Putamen (tissue), 1 donor: ENCODE data around the gene MYOT.
A peak's percentile ranks its signal among the peaks of the same experiment; 100 is the strongest.
"Not testable (repeated sequence)": the region's sequence is repeated elsewhere in the genome, so short reads cannot be mapped to it uniquely, and the experiment has no call there.

ENCODE experiments used
- DNase-seq: peaks from one replicate; pipeline ENCODE4 v3.0.0-alpha.2; 2016; ENCODE audit warnings: low spot score

Gene MYOT, protein sequence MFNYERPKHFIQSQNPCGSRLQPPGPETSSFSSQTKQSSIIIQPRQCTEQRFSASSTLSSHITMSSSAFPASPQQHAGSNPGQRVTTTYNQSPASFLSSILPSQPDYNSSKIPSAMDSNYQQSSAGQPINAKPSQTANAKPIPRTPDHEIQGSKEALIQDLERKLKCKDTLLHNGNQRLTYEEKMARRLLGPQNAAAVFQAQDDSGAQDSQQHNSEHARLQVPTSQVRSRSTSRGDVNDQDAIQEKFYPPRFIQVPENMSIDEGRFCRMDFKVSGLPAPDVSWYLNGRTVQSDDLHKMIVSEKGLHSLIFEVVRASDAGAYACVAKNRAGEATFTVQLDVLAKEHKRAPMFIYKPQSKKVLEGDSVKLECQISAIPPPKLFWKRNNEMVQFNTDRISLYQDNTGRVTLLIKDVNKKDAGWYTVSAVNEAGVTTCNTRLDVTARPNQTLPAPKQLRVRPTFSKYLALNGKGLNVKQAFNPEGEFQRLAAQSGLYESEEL

DNA sequence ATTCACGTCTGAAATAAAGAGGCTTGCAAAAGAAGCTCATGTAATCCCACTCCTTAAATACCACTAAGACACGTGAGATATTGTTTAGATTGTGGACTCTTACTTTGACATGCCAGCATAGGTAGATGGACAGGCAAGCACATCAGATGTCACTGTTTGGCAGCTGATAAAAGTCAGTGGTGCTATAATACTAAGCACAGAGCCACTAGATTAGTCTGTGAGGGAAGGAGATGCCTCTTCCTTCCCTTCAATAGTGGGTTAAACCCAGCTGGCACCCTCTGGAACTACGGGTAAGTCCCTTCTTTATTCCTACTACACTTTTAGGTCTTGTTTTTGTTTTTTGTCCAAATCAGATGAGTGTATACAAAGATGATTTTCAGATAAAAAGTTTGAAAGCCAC, at the start of gene MYOT:
Gene MYOT, plus strand, starts transcription at position 197 of the 400 bp plus-strand sequence. CDS start 2,792 bp downstream, outside the sequence.
- no peak for DNase-seq

DNA sequence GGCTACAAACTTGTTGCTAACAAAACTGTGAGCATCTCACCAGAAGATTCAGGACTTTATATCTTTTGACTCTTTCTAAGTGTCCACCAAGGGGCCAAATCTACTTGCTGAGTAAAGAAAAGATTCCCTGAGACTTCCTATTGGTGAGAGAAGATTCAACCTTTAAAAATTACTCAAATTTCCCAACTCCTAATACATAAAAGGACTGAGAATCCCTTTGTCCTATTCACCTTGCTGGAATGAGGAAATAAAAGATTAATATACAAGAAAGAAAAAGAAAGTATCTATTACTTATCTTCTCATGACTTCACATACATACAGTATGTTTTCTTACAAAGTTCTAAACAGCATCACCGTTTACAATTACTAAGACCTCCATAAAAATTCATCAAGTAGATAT, 47.9 kb upstream of the MYOT start:
- no peak for DNase-seq

DNA sequence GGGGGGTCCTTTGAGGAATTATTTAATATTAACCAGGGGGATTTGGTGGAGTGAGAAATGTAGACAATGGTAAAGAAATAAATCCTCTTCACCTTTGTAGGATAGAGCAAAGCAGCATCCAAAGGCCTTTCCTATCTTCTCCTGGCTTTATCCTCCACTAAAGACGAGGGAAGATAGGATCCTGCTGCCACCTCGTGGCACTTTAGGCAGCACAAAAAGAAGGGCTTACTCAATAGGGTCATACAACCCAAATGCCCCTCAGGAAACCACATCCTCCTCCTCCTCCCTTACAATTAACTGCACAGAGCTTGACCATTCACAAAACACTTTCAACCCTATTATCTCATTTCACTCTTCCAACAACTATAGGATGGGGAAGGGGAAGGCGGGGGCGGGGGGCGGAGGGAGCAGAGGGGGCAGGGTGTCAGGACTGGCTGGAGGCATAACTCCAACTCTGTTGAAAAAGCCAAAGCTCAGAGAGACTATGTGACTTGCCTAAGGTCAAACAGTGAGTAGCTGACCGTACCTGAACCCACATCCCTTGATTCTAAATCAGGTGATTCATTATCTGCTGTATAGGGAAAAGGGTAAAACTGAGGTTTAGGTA, 45.4 kb upstream of the MYOT start:
- peak; percentile 53 for DNase-seq

DNA sequence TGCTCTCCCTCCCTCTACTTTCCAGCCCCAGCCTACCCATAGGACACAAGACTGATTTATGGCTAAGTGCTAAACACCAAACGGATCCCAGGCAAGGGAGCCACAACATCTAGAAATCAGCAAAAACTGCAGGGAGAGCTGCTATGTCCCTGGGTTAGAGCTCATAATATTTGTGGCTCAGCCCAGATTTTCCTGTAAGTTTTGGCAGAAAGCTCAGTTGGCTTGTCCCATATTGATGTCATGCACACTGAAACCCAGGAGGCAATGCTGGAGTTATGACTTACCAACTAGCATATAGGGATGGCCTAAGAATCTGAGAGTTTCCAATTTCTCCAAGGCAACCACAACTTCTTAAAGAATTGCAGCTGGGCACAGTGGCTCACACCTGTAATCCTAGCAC, 44.7 kb upstream of the MYOT start:
- DNase-seq, result no peak

DNA sequence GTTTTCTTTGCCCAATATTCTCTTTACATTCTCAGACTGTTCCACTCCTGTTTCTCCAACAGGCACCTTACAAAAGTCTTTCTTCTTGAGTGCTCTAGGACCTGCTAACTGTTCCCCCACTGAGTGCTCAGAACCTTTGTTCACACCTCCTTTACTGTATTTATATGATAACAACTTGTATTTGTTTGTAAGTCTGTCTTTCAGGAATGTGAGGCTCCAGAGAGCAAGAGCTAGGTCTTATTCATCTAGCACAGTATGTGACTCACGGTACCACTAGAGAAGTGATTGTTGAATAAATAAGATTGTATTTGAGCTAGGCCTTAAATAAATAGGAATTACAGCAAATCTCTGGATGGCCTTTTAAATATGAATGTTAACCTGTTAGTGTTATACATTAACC, 42.5 kb upstream of the MYOT start:
- no peak for DNase-seq

DNA sequence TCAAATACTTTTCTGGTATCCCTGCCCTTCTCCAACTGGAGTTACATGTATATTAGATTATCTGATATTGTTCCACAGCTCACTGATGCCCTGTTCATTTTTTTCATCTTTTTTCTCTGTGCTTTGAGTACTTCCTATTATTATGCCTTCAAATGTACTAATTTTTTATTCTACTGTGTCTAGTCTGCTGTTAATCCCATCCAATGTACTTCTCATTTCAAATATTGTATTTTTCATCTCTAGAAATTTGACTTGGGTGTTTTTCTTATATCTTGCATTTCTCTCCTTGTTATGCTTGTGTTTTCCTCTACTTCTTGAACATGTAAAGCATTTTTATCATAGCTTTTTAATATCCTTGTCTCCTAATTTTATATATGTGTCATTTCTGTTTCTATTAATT, 41.6 kb upstream of the MYOT start:
- DNase-seq, result no peak

DNA sequence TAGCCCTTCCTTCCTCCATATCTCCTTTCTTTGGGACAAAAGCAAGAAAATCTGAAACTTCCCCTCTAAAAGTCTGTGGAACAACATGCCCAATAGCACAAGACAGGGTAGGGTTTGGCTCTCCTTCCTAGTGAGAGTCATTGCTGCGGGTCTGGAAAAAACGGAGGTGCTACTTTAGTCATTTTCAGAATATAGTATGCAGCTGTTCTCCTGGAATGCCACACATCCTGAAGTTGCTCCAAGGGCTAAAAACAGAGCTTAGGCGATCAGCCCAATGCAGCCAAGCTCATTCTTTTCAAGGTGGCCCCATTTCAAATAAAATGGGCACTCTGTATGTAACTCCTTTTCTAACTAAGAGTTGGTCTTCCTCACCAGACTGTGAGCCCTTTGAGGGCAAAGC, 39.5 kb upstream of the MYOT start:
- no peak for DNase-seq

DNA sequence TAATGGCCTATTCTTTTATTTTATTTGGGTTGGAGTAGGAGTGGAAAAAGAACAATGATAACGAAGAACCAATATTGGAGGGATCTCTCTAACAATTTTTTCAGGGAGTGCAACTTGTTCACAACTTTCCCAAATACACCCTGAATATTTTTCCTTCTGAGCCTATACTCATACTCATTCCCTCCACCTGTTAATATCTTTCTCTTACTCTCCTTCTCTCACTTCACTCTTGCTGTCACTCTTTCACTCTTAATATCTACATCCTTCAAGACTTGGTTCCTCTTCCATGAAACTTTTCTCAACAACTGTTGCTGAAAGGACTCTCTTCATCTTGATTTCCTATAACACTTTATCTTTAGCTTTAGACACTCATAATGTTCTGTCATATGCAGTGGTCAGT, 39.0 kb upstream of the MYOT start:
- no peak for DNase-seq

DNA sequence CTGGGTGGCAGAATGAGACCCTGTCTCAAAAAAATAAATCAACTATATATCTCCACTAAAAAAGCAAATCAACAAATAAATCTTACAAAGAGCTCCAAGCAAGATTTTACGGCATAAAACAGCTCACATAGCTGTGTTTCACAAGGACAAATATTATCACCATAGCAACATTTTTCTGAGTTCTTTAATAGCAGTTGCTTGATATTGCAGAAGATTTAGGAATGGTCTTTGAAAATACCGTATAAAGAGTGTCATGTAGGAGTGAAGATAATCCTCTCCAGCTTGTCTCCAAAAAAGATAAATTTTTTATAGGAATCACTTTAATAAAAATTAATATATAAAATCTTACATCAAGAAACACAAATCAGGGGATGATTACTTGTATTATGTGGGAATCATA, 36.6 kb upstream of the MYOT start:
- DNase-seq, result no peak

DNA sequence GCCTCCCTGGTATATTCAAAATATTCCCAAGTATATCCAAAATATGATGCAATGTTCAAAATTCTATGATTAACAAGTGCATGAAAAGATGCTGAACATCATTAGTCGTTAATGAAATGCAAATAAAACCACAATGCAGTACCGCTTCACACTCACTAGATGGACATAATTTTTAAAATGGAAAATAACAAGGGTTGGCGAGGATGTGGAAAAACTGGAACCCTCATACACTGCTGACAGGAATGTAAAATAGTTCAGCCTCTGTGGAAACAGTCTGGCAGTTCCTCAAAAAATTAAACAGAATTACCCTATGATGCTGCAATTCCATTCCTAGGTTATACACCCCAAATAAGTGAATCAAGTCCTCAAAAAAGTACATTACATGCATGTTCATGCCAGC, 36.1 kb upstream of the MYOT start:
- DNase-seq, result no peak

DNA sequence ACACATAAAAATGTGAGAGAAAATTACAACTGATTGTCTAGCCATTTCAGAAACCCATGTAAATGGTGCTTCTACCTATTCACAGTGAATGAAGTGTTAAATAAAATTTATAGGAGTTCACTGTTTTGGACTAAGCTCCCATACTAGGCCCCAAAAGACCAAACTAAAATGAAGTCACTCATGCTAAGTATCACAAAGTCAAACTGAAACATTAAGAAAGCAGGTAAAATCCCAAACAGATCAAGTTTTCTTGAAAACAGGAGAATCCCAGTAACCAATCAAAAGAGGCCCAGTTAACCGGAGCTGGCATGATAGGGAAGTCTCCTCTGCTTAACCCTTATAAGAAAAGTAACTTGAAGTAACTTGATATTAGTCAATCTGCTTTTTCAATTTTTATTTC, 35.2 kb upstream of the MYOT start:
- DNase-seq, result no peak

DNA sequence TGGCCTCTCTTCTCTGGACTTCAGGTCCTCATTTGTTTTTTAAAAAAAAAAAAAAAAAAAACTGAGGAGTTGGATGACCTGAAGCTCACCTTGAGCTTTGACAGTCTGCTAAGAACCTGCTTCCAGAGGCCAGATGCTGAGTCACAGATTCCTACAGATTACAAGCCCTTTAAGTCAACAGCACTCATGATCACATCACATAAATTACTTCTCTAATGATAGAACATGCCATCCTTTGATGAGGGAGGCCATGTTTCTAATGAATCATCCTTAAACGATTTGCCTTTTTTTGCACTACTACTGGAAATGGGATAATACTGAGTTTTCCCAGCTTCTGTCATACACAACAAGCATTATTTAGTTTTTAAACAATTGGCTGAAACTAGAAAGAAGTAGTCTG, 34.2 kb upstream of the MYOT start:
- no peak for DNase-seq

DNA sequence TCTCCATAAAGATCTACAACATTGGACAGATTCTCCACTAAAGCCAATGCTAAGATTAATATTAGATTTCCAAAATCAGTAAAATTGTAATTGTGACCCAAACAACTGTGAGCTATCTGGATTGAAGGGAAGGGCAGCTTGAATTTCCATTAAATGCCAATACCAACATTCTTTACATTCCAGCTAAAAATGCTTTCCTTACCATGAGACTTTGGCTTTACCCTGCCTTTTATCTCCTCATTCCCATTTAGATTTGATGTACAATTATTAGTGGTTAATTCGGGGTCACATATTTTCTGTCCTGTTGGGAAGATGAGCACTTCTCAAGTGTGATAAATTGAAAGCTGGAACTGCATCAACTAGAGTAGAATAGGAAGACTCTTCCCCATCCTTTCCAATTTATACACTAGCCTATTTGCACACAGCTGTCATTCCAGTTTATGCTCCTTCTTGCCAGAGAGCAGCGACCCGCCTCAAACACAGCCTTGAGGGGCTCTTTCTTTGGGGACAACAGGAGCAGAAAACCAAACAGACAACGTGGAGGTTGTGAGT, 33.1 kb upstream of the MYOT start:
- DNase-seq, result no peak

DNA sequence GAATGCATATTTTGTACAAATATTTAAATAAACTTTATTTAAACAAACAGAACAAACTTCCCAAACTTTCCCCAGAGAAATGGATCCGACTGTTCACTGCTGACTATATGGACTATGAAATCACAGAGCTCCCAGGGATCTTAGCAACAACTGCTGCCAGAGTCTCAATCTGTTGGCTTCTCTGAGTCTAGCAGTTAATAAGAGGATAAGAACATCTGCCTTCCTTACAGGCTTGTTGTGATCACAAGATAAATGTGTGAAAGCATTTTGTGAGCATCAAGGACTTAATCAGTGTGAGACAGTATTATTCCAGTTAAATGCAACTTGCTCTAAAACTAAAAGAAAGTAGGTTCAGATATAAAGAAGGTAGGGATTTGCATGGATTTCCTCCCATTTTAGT, 31.4 kb upstream of the MYOT start:
- no peak for DNase-seq

DNA sequence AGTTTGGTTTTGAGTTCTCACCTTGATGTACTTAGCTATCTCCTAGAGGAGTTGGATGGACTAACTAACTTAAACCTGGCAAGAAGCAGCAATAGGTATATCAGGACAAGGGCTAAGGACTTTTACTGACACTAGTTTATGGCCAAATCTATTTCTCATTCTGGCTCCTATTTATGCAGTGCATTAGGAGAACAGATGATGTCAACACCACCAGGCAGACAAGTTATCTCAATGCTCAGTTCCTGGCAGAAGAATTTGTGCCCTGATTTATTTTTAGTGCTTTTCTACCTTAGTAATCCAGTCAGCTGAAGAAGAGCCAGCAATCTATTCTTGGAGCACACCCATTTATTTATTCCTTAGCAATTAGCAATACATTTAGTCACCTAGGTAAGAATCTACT, 30.7 kb upstream of the MYOT start:
- DNase-seq, result no peak

DNA sequence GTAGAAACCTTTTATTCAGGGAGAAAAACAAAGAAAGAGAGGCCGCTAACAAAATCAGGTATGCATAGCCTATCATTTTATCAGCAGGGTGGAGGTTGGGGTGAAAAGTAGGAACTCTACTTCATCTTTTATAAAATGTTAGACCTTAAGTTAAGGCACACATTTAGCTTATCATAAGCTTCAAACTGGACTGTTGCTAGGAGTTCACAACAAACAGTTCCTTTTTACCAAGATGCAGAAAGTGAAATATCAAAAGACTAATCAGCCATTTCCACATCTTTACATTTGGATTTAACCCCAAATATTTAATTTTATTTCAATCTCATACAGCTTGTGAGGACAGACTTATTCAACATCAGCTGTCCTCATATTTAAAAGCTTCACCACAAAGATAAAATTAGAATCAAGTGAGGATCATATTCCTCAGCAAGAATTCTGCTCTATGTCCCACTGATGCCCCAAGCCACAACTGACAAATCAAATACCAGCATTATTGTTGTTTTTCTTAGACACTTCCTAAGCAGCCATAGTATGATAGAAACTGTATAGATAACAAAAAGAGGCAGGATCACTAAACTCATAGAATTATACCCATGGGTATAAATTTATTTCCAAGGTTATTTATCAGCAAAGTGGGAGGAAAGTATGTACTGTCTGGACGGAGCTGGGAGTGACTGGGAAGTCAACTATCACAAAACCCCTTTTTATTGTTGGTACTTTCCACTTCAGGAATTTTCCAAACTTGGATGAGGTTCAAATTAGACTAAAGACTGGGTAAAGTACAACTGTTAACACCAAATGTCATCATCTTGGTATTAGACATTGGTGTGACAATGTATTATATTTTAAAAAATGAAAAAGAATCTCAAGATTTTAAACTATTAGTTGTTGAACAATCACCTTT, 29.9 kb upstream of the MYOT start:
- no peak for DNase-seq

DNA sequence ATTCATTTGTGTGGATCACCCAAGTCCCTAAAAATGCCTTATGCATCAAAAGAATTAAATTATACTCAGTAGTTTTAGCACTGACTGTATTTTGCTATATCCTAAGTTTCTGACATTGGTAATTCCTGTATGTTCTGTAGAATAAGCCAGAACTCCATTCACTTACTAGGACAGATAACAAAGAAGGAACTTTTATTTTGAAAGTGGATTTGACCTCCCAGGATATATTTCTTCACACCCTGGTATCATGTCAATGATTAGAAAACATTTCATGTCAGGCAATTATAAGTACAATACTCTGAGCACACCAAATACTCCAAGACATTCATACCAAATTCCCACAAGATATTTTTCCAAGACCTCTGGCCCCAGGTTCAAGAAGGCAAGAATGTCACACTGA, 28.7 kb upstream of the MYOT start:
- DNase-seq, result no peak

DNA sequence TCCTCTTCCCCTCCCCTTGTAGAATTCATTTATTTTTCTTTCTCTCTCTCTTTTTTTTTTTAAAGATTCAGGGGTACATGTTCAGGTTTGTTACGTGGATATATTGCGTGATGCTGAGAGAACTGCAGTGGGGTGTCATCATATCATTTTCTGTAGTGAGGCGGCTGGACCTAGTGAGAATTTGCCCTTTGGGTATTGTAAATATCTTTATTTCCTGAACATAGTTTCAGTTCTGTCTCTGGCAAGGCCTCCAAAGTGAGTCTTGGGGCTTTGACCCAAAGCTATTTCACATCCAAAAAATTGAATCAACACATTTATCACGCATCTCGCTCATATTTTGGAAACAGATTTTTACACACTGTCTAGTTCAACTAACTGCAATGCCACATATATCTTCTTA, 25.4 kb upstream of the MYOT start:
- DNase-seq, result no peak

DNA sequence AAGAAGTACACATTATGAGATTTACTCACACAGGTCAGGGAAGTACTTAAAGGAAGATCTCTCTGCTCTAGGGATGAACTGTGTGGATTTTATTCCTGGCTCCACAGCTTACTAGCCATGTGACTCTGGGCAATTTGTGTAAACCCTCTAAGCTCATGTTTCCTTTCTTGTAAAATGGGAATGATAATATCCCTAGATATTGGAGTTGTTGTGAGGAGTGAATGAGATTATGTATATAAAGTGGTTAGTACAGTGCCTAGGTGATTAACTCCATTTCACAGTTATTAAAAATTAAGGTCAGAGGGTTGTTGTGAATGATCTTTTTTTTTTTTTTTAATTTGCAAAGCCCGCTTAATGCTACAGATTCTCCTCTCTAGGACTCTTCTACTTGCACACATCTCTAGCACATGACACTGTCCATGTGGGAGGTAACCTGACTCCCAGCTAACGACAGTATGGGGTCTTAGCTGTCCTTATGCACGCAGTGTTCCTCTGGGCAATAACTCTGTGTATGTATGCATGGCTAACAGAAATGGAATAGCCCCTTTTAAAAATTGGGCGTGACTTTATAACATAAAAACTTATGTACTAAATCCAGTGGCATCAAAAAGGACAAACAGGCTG, 23.9 kb upstream of the MYOT start:
- no peak for DNase-seq

DNA sequence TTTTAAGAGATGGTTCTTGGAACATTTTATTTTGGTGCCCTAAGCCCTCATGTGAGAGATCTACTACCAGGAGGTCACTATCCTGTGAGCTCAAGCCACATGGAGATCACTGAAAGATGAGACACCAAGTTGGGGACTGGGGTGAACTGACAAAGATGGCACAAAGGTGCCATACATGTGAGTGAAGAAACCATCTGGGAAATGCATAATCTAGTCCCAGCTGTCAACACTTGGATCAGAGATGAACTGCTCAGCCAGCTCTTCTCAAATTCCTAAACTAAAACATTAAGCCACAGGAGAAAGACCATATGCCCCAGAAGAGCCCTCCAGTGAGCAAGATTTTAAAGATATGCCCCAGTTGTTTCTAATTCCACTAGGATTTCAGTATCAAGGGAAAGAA, 22.2 kb upstream of the MYOT start:
- DNase-seq, result no peak

DNA sequence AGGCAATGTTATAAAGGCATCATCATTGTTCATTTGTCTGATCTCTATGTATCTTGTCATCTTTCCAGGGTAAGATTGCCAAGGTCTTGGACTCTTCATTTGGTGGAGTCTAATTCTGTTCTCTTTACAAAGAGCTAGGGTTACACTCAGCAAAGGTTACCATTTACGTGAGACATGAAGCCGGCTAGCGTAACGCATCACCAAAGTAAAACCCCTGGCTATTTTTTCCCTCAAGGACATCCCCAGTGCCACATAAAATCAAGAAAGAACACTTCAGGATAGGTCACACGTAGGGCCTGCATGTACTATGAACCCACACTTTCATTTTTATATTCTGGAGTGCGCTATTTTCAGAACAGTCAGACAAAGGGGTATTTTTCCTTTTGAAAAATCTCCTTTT, 20.0 kb upstream of the MYOT start:
- no peak for DNase-seq

DNA sequence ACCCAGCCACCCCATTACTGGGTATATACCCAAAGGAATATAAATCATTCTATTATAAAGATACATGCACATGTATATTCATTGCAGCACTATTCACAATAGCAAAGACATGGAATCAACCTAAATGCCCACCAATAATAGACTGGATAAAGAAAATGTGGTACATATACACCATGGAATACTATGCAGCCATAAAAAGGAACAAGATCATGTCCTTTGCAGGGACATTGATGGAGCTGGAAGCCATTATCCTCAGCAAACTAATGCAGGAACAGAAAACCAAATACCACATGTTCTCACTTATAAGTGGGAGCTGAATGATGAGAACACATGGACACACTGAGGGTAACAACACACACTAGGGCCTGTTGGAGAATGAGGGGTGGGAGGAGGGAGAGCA, 14.5 kb upstream of the MYOT start:
- not testable (repeated sequence) for DNase-seq
